Brain pericyte (primary cell): ENCODE measurements around the gene IVD.
A peak's percentile ranks its signal among the peaks of the same experiment; 100 is the strongest.
"Not testable (repeated sequence)": the region's sequence is repeated elsewhere in the genome, so short reads cannot be mapped to it uniquely, and the experiment has no call there.

Source experiments
- DNase-seq: peaks from one replicate; pipeline ENCODE4 v3.0.0-alpha.2; 2012; ENCODE audit warnings: low read depth, low spot score

Gene IVD

DNA sequence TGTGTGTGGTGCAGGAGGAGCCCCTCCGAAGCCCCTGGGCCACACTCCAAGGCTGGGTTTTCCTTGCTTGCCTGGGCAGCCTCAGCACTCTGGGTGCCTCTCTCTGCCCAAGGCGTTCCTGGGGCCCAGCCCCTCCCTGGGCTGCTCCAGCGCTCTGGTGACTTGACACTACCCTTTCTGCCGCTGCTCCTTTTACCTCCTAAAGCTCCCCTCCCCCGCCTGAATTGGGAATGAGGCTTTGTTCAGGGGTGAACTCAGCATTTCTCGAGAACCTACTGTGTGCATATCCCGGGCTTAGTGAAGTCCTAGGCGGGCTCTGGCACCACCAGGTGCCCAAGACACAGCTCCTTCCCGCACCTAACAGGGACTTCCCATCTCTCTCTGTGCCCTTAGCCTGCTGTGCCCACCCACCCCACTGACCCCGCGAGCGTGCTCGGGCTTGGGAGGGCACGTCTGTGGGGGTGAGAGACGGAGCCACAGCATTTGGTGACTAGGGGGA lies 33.9 kb downstream of the IVD start:
- no peak for DNase-seq

DNA sequence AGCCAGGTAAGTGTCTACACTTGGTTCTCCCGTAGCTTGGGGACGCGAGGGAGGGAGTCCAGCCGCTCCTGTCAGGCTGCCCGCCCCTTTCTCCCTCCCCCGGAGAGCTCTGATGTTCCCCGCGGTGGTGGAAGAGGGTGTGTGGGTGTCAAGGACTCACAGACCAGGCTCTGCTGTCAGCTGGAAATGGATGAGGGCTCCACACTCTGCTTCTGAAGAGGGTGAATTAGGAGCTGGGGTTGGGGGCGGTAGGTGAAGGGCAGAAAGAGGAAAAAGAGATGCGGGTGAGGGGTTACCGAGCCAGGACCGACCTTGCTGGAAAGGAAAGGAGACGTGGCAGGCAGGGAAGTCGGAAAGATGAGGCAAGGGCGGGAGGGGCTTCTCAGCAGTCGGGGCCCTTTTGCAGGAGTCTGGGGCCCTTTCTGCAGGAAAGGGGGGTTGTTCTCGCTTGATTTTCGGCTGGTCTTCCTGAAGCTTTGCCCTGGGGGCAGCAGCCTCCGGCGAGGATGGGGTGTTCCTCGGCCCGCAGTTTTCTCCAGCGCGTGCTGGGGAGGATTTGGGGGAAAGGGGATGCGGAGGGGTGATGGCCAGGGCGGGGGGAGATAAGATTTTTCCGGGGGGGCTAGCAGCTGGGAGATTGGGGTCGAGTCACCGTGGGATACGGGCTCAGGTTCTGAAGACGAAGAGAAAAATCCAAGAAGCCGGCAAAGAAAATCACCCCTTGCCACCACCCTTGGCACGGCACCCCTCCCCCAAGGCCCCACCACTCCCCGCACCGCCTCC lies 34.6 kb downstream of the IVD start:
- no peak for DNase-seq

DNA sequence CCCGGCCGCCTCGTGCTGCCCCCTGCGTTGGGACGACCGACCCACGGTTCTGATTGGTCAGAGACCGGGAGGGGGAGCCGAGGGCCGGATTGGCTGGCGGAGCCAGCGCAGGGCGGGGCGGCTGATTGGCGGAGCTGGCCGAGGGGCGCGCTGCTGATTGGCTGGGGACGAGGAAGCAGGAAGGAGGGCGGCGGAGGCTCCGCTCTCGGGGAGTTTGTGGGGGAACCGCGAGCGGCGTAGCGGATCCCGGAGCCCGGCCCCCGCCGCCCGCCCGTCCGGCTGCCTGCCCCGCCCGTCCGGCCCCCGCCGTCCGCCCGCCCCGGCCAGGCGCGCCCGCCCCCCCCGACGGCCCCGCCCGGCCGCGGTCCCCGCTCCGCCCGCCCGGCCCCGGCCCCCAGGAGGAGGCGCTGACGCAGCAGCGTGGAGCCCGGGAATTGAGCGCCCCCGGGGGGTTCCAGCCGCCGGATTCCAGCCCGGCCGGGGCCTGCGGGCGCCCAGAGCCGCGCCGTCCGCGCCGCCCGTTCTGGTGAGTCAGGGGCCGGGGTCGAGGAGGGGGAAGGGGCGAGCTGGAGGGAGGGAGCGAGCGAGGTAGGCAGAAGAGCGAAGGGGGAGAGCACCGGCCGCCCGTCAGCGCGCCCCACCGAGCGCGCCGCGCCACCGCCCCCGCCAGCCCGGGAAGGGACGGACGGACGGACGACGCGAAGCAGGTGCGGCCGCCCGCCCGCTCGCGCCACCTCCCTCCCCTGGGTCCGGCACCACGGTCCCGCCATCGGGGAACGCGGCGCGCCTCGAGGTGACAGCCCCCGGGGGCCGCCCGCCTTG lies 35.4 kb downstream of the IVD start, which contains the start of gene BAHD1:
Gene BAHD1 (plus strand): TSS at position 211 of the 822 bp plus-strand sequence. CDS start 17,512 bp downstream, outside the sequence.
- peak; percentile 69 for DNase-seq

DNA sequence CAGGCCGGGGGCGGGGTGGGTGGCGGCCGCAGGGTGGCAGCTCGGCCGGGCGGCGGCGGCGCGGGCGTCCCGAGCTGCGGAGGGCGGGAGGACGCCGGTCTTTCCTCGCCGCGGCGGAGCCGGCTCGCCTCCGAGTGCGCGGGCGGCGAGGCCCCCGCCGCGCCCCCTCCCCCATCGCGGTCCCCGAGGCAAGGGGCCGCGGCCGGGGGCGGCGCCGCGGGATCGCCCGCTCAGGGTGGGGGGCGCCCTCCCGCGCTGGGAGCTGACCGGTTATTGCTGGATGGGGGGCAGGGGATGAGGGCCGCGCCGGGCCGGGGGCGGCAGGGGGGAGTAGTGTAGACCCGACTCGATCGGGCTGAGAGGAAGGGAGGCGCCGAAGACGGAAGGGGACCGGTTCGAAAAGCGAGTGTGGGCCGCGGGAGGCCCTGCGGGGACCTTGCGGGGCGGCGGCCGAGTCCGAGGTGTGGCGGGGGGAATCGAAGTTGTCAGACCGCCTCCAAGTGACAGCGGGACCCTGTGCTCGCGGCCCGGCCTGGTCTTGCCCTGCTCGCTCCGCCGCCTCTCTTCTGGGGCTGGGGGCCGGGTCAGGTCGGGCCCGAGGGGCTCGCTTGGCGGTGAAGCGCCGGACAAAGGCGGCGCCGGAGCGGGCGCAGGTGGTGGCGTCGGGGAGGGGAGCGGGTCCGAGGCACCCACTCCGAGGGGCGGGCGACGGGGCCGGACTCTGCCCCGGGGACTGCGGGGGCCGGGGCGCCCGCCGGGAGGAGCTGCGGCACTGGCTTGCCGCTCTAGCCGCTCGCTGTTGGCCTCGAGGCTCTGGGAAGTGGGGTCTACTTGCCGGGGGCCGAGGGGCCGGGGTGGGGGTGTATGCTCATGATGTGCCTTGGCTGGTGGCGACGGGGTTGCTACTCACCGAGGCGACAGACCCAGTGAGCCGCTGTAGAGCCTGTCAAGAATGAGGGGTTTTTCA lies 36.3 kb downstream of the IVD start:
- DNase-seq = no peak

DNA sequence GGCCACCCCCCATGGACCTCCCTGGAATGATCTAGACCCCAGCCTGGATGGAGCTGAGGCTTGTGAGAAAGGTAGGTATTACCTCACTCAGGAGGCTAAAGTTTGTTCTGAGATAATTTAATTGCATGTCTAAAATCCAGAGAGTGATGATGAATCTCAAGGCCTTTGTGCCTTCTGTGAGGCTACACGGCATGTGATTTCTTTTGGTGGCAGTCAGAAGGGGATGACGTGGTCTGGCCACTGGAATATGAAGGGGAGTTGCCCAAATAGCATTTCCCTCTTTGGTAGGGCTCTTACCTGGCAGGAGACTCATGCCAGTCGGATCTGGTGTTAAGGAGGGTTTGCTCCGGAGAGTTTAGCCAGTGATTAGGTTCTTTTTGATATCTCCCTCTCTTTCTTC lies 37.7 kb downstream of the IVD start:
- DNase-seq = no peak

DNA sequence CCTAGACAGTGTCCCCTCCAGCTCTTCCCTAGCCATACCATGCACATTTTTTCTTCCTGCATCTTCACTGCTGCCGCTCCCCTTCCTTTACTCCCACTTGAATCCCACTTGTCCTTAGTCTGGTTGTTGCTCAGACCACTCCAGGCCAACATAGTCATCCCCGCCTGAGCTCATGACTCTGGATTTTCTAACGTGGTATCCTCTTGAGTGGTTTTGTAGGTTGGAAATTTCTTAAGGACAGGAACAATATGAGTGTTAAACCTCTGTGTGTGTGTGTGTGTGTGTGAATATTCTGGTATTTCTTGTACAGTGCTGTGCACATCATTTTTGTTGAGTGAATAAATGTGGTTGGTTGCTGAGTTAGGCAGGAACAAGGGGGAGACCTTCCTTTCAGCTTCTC lies 38.3 kb downstream of the IVD start:
- no peak for DNase-seq

DNA sequence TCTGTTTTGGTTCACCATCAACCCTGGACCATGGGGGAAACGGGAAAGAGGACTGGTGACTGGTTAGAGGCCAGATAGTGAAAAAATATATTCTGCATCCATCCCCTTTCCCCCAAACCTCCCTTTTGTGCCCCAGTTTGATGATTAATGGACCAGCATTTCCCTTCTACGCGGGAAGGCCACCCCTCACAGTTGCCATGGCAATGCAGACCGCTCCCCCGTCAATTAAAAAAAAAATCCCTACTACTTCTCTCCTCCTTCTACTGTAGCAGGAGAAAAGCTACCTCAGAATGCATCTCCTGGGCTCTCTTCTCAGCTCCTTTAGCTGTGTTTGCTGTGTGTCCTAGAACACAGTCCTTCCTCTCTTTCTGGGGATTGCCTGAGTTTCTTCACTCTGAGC lies 39.1 kb downstream of the IVD start:
- DNase-seq = no peak

DNA sequence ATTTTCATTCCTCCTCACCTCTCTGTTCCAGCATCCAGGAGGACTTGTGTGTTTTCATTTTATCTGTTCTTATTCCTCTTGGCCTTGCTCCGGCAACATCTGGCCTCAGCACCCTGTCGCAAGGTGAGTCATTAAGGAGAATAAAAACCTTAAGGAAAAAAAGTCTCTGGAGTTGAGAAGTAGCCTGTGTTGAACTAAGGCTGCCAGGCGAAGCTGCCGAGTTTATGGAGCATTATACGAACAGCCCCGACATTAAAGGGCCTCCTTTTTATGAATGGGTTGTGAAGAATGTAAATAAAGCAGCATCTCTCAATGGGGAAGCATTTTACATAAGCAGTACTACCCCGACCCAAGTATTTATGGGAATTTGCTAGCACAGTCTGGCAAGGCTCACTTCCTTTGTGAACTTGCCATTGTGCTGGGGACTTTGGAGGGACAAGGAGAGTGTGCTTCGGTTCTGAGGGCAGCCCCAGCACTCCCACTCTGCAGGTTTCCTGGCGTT lies 39.9 kb downstream of the IVD start:
- DNase-seq = no peak

DNA sequence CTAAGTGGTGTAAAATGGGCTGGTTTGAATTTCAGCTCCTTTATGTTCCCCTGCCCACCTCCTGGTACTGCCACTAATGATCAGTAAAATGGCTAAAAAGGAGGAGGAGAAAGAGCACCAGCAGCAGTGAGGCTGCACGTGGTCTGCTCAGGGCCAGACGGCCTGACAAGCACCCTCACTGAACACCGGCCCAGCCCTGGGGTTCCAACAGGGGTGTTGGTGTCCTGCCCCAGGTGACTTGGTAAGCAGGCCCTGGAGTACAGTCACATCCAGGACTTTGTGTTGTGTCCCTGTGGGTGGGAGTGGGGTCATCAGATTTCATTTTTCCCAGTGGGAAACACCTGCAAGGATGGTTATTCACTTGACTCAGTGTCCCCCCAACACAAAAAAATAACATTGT lies 40.5 kb downstream of the IVD start:
- DNase-seq = no peak

DNA sequence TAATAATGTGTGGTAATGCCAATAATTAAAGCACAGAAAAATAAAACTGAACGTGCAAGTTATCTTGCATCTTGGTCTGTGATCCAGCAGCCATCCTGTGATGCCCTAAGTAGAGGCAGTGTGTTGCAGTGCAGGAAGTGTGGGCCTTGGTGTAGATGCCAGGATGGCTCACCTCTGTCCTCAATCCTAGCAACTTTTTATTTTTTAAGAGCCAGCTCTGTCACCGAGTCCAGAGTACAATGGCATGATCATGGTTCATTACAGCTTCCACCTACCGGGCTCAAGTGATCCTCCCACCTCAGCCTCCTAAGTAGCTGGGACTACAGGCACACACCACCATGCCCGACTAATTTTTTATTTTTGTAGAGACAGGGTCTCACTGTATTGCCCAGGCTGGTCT lies 42.8 kb downstream of the IVD start:
- DNase-seq = no peak

DNA sequence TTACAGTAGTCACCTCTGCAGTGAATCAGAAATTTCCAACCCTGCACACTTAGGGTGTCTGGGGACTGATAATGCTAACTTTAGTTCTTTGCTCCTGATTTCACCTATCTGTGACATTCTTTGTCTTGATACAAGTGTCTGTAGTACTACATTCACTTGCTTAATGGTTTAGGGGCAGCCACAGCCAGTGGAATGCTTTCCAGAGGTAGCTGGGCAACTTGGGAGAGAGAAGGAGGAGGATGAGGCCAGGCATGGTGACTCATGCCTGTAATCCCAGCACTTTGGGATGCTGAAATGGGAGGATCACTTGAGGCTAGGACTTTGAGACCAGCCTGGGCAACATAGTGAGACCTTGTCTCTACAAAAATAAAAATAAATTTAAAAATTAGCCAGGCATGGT lies 43.7 kb downstream of the IVD start:
- no peak for DNase-seq

DNA sequence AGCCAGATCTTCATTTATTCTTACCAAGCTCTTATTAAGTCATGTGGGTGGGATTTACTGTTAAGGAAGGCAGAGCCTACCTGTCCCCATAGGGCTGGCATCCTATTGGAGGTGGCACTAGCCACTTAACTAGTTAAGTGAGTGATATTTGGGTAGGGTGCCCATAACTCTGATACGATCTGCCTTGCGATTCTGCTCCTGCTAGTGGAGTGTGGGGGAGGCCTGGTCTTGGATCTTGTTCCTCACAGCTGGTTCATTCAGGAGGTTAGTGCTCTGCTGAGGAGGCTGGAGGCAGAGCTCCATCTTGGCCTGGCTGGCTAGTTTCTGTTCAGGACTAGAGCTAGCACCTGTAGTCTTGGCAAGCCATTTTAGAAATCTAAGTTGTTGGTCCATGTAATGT lies 44.5 kb downstream of the IVD start:
- no peak for DNase-seq

DNA sequence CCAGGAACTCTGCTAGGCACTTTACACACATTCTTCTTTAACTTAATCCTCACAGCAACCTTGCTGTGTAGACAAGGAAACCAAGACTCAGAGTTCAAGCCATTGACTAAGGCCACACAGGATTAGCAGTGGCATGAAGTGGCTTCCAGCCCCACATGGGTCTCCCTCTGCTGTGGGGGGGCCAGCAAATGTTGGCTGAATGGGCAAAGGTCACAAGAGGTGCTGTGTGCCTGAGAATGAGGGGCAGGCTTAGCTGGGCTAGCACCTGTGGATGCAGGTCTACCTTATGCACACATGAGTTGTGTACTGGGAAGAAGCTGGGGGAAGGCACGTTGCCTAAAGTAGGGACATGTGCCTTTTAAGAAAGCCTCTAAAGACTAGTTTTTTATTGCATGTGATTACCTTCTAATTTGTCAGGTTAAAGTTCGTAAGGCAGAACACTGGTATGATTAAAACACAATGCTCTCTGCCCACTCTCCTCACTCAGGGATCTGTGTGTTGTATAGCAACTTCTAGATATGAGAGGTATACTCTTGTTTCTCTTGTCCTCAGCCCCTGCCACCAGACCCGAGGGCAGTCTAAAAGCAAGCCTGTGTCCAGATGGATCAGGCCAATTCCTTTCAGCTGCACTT lies 46.0 kb downstream of the IVD start:
- DNase-seq = no peak

DNA sequence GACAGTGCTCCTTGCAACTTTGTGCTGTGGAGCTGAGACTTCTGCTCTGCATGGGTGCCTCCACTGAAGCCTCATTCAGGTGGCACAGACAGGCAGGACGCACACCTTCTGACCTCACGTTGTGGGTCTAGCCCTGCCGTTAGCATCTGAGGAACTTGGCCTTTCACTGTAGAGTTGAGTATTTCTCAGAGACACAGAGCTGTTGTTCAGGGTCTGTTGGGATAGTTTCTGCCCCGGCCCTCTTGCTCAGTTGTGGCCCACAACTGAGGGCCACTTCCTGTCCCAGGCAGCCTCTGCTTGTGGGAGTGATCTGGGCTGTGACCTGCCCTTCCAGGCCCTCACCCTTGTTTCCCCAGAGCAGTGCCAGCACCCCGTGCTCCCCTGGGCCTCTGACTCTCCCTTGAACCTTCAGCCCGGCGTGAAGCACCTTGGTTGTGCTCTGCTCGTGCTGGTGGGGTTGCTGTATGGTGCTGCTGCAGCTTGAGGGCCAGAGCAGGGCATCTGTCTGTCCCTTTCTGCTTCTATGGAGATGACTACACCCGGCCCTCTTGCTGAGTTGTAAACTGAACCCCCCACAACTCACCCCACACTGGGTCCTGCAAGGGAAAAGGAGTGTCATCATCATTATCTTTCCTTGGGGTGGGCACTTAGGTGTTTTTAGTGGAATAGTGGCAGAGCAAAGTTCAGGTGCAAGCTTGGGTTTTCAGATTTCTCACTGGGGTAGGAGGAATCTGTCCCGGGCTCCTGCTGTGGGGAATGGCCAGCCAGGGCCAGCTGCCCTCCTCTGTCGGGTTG lies 46.9 kb downstream of the IVD start:
- no peak for DNase-seq

DNA sequence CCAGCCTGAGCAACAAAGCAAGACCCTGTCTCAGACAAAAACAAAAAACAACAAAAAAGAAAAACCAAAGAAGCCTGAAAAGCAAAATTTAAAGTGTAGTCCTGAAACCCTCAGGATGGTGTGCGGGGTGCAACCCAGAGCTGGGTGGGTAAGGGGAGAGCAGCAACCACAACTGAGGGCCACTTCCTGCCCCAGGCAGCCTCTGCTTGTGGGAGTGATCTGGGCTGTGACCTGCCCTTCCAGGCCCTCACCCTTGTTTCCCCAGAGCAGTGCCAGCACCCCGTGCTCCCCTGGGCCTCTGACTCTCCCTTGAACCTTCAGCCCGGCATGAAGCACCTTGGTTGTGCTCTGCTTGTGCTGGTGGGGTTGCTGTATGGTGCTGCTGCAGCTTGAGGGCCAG lies 48.3 kb downstream of the IVD start:
- DNase-seq = not testable (repeated sequence)

DNA sequence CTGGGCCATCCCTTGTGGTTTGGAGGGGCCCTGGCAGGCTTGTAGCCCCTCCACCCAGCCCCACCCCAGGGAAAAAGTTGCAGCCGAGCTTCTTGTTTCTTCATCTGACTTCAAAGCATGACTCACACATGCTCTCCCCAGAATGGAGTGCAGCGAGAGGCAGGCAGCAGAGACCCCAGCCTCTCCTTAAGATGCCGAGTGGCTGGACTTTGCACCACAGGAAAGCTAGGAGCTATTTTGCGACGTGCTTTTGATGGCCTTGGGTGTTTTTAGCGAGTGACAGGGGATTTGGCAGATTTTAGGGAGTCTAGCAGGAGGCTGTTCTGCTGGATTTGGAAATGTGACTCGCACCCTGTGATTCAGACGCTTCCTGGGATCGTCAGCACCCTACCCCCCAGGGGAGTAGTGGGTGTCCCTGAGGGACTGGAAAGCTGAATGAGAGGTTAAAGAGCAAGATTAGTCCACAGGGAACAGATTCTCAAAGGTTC lies 49.4 kb downstream of the IVD start:
- DNase-seq = no peak

DNA sequence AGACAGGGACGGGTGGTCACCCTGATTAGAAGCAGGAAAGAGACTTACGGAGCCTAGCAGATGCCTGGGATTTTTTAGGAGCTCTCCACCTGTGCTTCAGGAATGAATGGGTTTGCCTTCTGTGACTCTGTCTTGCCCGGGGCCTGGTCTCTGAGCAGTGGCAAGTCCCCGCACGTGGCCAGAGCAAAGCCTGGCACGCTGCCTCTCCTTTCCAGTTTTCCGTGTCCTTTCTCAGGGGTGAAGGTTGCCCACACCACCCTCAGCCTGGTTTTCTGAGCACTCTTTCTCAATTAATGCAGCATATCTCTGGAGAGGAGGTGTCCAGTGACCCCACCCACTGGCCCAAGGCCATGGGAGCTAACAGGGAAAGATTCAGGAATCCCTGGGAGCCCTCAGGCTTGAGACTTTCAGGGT lies 50.7 kb downstream of the IVD start:
- no peak for DNase-seq

DNA sequence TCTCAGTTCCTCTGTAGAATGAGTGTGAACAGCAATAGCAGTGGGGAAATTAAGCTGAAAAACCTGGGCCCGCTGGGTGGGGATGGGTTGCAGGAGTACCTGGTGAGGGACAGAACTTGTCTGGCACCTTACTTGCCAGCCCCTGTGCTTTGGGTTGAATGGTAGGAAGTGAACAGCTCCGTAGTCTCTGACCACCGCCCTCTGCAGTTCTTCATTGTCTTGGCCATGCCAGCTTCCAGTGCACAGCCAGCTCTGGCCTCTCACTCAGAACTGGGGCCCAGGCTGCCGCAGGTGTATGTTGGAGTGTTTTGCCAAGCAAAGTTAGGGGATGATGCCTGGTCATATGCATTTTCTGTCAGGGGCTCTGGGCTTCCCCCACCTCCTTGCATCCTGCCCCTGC lies 51.1 kb downstream of the IVD start:
- DNase-seq = no peak

DNA sequence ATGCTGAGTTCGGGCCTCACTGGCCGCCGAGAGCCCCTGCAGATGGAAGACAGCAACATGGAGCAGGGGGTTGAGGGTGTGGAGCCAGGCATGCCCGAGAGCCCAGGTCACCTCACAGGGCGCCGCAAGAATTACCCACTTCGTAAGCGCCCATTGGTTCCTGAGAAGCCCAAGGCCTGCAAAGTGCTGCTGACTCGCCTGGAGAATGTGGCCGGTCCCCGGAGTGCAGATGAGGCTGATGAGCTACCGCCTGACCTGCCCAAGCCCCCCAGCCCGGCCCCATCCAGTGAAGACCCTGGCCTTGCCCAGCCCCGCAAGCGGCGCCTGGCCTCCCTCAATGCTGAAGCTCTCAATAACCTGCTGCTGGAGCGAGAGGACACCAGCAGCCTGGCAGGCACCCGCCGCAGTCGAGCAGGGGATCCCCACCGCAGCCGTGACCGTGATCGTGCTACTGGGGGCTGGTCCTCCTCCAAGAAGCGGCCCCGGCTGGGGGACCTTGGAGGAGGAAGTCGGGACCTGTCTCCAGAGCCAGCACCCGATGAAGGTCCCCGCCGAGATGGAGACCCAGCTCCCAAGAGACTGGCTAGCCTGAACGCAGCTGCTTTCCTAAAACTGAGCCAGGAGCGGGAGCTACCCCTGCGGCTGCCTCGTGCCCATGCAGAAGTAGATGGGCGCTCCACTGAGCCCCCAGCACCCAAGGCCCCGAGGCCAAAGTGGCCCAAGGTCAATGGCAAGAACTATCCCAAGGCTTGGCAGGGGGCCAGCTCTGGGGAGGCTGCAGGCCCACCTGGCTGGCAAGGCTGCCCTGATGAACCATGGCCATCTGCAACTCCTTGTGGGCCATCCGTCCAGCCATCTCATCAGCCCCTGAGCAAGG lies 53.1 kb downstream of the IVD start:
- no peak for DNase-seq
